ENCODE data around the gene ORC4.

ORC4 gene

DNA sequence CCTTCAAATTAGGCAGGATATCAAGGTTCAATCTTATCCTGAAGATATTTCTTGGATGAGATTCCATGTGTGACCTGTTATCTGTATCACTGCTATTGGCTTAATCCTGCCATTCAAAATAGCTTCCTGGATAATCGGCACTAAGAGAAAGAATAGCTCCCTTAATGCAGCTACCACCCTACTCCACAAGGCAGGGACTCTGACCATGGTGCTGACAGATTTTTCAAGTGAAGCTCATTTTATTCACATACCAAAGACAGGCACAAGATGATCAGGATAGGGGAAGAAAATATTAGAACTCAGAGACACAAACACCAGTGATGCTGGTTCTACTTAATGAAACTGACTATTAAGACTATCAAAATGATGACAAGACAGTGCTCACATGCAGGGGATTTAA, 74.9 kb downstream of the ORC4 start:
- DNase-seq (ENCODE audit: low read depth): no peak

GRCh38 chr2:147939313-147939712, 81.2 kb downstream of the ORC4 start:
- no peak overlapping the region for H3K4me3 ChIP-seq (ENCODE audit: low read depth, low read length)

More for the DNA sequence above, 74.9 kb downstream of the ORC4 start:
- H3K4me3 ChIP-seq (ENCODE audit: low read depth, low read length): no peak overlapping the region

DNA sequence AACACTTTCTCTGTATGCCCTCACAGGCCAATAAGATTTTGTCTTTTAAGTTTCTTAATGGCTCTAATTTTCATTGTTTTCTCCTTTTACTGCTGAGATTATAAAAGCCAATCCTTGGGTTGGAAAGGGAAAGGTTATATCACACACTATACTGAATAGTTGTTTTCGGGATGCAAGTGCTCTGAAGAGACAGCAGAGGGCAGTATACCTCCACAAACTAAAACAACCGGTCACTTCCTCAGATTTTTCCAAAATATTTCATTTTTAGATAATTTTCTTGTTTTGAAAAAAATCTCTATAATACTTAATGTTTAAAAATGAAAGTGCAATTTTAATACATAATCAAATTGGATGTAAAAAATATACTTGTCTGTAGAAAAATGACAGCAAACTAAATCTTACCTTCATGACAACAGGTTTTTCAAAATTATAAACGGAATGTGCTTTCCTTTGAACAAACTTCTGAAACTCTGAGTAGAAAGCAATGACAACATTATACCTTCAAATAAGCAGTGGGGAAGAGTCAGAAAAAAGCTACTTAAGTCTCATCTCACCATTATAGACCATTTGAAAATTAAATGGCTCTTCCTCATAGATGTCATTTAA, 82.7 kb downstream of the ORC4 start:
- DNase-seq (ENCODE audit: low read depth): no peak
- H3K4me3 ChIP-seq (ENCODE audit: low read depth, low read length): no peak overlapping the region

More at GRCh38 chr2:147939313-147939712, 81.2 kb downstream of the ORC4 start:
- DNase-seq (ENCODE audit: low read depth): no peak

DNA sequence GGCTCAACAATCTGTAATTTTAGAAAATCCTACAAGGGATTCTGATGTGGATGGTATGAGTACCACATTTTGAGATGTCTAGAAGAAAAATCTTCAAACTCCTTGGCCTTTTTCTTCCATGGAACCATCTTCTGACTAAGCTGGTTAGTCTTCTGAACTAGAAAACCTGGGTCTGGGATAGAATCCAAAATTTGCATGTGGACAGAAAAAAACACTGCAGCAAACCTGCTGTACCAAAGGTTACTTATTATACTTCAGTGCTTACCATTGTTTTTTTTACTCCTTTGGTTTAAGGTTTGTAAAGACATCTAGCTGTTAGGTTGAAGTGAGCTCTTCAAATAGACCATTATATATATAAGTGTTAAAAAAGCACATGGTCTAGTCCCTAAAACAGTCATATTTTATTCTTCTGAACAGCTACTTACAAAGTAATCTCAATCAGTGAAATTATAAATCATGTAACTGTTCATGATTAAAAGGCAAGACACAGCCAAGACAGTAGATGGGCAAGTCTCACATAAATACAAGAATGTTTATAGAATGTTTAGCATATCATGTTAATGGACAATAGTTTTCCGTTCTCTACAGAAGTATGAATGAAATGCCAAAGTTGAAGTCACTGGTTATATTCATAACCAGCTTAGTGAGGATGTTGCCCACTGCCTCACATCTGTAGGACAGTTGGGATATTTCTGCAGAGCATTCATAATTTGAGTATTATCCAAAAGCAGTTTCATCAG, 85.5 kb downstream of the ORC4 start:
- no peak overlapping the region for H3K4me3 ChIP-seq (ENCODE audit: low read depth, low read length)
- no peak for DNase-seq (ENCODE audit: low read depth)

- DNase-seq (ENCODE audit: low read depth): no peak
- H3K4me3 ChIP-seq (ENCODE audit: low read depth, low read length): no peak overlapping the region
These were observed 86.6 kb downstream of the ORC4 start for GRCh38 chr2:147933931-147934330.

GRCh38 chr2:147927053-147927588, 93.4 kb downstream of the ORC4 start:
- no peak overlapping the region for H3K4me3 ChIP-seq (ENCODE audit: low read depth, low read length)
- no peak for DNase-seq (ENCODE audit: low read depth)

DNA sequence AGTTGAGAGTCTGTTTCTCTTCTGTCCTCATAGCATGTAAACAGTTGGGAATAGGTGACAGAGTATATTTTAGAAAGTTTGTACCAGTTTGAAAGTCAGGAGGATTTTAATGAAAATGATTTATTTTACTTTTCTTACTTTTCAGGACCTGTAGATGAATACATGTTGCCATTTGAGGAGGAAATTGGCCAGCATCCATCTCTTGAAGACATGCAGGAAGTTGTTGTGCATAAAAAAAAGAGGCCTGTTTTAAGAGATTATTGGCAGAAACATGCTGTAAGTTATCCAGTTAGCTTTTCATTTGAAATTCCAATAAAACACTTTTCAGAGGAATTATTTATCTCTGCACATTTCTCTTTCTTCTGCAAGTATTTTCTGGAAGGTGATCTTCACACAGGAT, 94.7 kb downstream of the ORC4 start:
- DNase-seq (ENCODE audit: low read depth): peak; percentile 3
- no peak overlapping the region for H3K4me3 ChIP-seq (ENCODE audit: low read depth, low read length)

GRCh38 chr2:147924647-147925046, 95.9 kb downstream of the ORC4 start:
- H3K4me3 ChIP-seq (ENCODE audit: low read depth, low read length): no peak overlapping the region
- no peak for DNase-seq (ENCODE audit: low read depth)

DNA sequence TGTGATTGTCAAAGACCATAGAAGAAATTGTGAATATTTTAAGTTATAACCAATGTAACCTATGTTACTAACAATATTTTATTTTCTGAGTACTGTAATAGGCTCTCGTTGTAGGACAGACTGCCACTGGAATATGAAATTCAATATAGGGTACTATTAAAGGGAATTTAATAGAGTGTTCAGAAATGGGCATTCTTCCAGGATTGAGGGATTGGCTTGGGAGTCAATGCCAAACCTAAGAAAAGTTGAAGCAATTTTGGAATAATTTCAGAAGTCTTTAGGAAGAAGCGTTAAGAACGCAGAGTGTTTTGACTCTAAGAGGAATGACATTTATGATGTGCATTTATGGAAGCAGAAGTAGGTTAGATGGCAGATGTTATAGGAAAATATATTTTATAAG, 96.7 kb downstream of the ORC4 start:
- H3K4me3 ChIP-seq (ENCODE audit: low read depth, low read length): no peak overlapping the region
- no peak for DNase-seq (ENCODE audit: low read depth)

DNA sequence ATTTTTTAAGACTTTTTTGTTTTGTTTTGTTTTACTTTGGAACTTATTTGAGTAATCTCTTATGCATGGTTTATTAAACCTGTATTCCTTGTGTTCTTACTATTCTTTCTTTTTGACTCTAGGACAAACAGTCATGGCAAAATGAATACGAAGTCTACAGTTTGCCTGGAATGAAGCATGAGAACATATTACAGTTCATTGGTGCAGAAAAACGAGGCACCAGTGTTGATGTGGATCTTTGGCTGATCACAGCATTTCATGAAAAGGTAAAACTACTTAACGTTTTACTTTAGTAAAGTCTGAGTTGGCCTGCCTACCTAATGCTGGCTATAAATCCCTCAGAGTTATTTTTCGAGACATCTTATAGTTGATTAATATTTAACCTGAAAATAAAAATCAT, 103.4 kb downstream of the ORC4 start:
- no peak overlapping the region for H3K4me3 ChIP-seq (ENCODE audit: low read depth, low read length)
- no peak for DNase-seq (ENCODE audit: low read depth)

GRCh38 chr2:147916723-147917122, 103.8 kb downstream of the ORC4 start:
- no peak overlapping the region for H3K4me3 ChIP-seq (ENCODE audit: low read depth, low read length)
- DNase-seq (ENCODE audit: low read depth): no peak

DNA sequence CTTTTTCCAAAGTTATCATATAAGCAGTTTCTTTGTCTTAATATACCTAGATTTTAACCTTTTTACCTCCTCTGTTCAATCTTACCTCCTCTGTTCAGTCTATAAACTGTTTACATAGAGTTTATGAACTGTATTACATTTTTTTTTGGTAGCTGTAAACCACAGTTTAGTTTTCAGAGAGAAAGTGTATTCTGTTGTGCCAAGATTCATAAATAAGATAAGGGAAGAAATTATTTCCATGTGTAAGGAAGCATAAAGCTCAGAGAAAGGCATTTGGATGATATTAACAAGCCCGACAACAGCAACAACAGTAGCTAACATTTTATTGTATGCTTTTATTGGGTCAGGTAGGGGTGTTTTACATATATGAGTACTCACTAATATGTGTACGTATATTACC, 104.5 kb downstream of the ORC4 start:
- DNase-seq (ENCODE audit: low read depth): no peak
- H3K4me3 ChIP-seq (ENCODE audit: low read depth, low read length): no peak overlapping the region

- H3K4me3 ChIP-seq (ENCODE audit: low read depth, low read length): no peak overlapping the region
- no peak for DNase-seq (ENCODE audit: low read depth)
These were observed 106.6 kb downstream of the ORC4 start for GRCh38 chr2:147913701-147914480.

- DNase-seq (ENCODE audit: low read depth): peak; percentile 20
- H3K4me3 ChIP-seq (ENCODE audit: low read depth, low read length): no peak overlapping the region
These were observed 109.5 kb downstream of the ORC4 start for GRCh38 chr2:147910990-147911473.

GRCh38 chr2:147909178-147909577, 111.4 kb downstream of the ORC4 start:
- DNase-seq (ENCODE audit: low read depth): no peak
- H3K4me3 ChIP-seq (ENCODE audit: low read depth, low read length): no peak overlapping the region

- no peak overlapping the region for H3K4me3 ChIP-seq (ENCODE audit: low read depth, low read length)
- no peak for DNase-seq (ENCODE audit: low read depth)
These were observed 116.5 kb downstream of the ORC4 start for GRCh38 chr2:147904051-147904450.

- H3K4me3 ChIP-seq (ENCODE audit: low read depth, low read length): no peak overlapping the region
- DNase-seq (ENCODE audit: low read depth): no peak
These were observed 131.9 kb downstream of the ORC4 start for GRCh38 chr2:147888680-147889079.

GRCh38 chr2:147886136-147886535, 134.4 kb downstream of the ORC4 start:
- no peak overlapping the region for H3K4me3 ChIP-seq (ENCODE audit: low read depth, low read length)
- no peak for DNase-seq (ENCODE audit: low read depth)

DNA sequence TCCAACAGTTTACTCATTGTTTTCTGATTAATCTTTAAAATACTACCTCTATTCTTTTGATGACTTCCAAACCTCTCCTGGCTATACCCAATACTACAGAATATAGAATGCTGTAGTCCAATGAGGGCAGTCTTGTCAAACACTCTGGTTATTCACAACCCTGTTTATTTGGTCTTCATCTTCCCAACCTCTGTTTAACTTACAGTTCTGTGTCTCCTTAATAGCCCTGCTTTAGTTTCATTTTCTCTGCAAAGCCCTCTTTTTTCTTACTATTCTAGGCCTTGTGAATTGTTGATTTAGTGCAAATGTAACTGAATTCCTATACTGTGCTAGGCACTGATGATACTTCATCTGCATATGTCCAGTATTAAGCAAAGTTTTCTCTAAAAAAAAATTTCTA, 135.7 kb downstream of the ORC4 start:
- DNase-seq (ENCODE audit: low read depth): no peak
- no peak overlapping the region for H3K4me3 ChIP-seq (ENCODE audit: low read depth, low read length)

- no peak for DNase-seq (ENCODE audit: low read depth)
- H3K4me3 ChIP-seq (ENCODE audit: low read depth, low read length): no peak overlapping the region
These were observed 137.9 kb downstream of the ORC4 start for GRCh38 chr2:147882631-147883030.
